ENCODE results near the gene HES5. TPM values are rescaled to one million over a fixed set of nuclear protein-coding genes. Genes with fewer than 3 reads are reported as not detected.
A peak's percentile ranks its signal among the peaks of the same experiment; 100 is the strongest.

The HES5 gene
- not detected in 2 replicates for total RNA-seq
- polyA plus RNA-seq, result 0.07 TPM in 1 of 2 replicates, not detected in the other
- polyA plus RNA-seq (2011; cell fraction: cytosol; rRNA removed), result 0.04 TPM in 1 of 2 replicates, not detected in the other
- polyA plus RNA-seq (2011; cell fraction: nucleus; rRNA removed), result 0.16 and 0.21 TPM in 2 replicates
- polyA plus RNA-seq (2012), result not detected in 2 replicates
- not detected in 2 replicates for polyA minus RNA-seq
- not detected for polyA minus RNA-seq (2011; cell fraction: cytosol; rRNA and poly(A)+ RNA removed)
- polyA minus RNA-seq (2011; cell fraction: nucleus; rRNA and poly(A)+ RNA removed), result not detected in 2 replicates
- Bru-seq, nascent RNA, result not detected
- not detected for BruChase-seq, experiment 1, labeled RNA remaining after a 6-hour chase
- BruChase-seq, experiment 2, labeled RNA remaining after a 2-hour chase, result not detected
- long read RNA-seq, result 0 reads

- no peak for DNase-seq (ENCODE audit: low read depth, low spot score)
- Histone ChIP-seq H3K27me3 (ENCODE audit: control insufficient read depth in 2 of 2, insufficient read depth in 2 of 2, low read length in 2 of 2) (peaks cover 16 to 17% of the 10 kb centered on the region in 2 experiments), H3K36me3 (ENCODE audit: control insufficient read depth in 2 of 2, extremely low read depth in 1 of 2, insufficient read depth in 2 of 2, low read length in 2 of 2) (no peaks in the 10 kb centered on the region), H3K9me1 (replicated peaks; ENCODE audit: control insufficient read depth, extremely low read depth, insufficient read depth, low read length) (no peaks in the 10 kb centered on the region), H3K9me3 (replicated peaks; ENCODE audit: control insufficient read depth, insufficient read depth, low read length) (no peaks in the 10 kb centered on the region), H3K27ac (ENCODE audit: insufficient read depth, low read depth, low read length) (no peak within 1 kb of the TSS), H3K9ac (replicated peaks; ENCODE audit: extremely low read depth, insufficient read depth, low read length) (no peak within 1 kb of the TSS), H3K4me3 (replicated peaks in 1 of 3; ENCODE audit: insufficient read depth in 1 of 3, low read depth in 1 of 3, low read length in 3 of 3) (no peak within 1 kb of the TSS), H2AFZ (ENCODE audit: low read depth, low read length) (no peak within 1 kb of the TSS), H3K4me1 (ENCODE audit: control insufficient read depth, extremely low read depth, insufficient read depth, low read length) (peaks cover 9% of the 10 kb centered on the region), H3K79me2 (ENCODE audit: control insufficient read depth, insufficient read depth, low read length) (peaks cover 10% of the 10 kb centered on the region), H4K20me1 (replicated peaks; ENCODE audit: control insufficient read depth, extremely low read depth, insufficient read depth, low read length) (no peaks in the 10 kb centered on the region), H3K4me2 (ENCODE audit: insufficient read depth, low read length) (no peak within 1 kb of the TSS)
- no peak for FAIRE-seq
- TF ChIP-seq GATA2 (IDR thresholded peaks at IDR 0.05; ENCODE audit: insufficient read depth, insufficient read length, low read depth, low read length), result no peak
- no peak for TF ChIP-seq MYC (IDR thresholded peaks at IDR 0.05; ENCODE audit: low read depth, low read length)
- TF ChIP-seq POLR2A (IDR thresholded peaks at IDR 0.05; ENCODE audit: low read depth, low read length), result no peak
- no peak for TF ChIP-seq POLR2AphosphoS5 (IDR thresholded peaks at IDR 0.05; ENCODE audit: insufficient read depth, low read depth, low read length)
- TF ChIP-seq JUN (IDR thresholded peaks at IDR 0.05; ENCODE audit: borderline replicate concordance, insufficient read depth, insufficient read length, low read depth), result no peak
- no peak for TF ChIP-seq FOS (IDR thresholded peaks at IDR 0.05; ENCODE audit: borderline replicate concordance, insufficient read depth, low read length)
- no peak for TF ChIP-seq CTCF (IDR thresholded peaks at IDR 0.05; ENCODE audit: extremely low read depth in 1 of 2, insufficient read depth in 1 of 2, low read depth in 1 of 2, low read length in 2 of 2)
- TF ChIP-seq MAX (IDR thresholded peaks at IDR 0.05; ENCODE audit: insufficient read depth, insufficient read length), result no peak
- peak; percentile 95 for TF ChIP-seq EZH2 (IDR thresholded peaks at IDR 0.05; ENCODE audit: borderline replicate concordance, low read depth, low read length, severe bottlenecking)
- ChIA-PET CTCF (interaction anchor here (0.6 kb wide), 1 partner anchor 1207 kb away, joined by 3 read pairs; no protein-coding TSS in a partner anchor), POLR2A (interaction anchor here (0.5 kb wide), 1 partner anchor 1195 kb away, joined by 11 read pairs; no protein-coding TSS in a partner anchor)
- intact Hi-C loops (cut with micrococcal nuclease) (no loop called here), dilution Hi-C loops (cut with MboI; ENCODE audit: extremely low pct_ligation_motif_present, low sequenced_read_pairs) (no loop called here)
- no TSS peak for BruUV-seq (replicated peaks)
Observed at GRCh38 chr1:2529784-2530512, at the start of gene HES5. TSS of gene HES5 (minus strand) at chr1:2530263. CDS start at chr1:2530164, 99 bp downstream.

Measured in endothelial cell of umbilical vein (primary cell).